ENCODE results near the gene ZNF670.
A peak's percentile ranks its signal among the peaks of the same experiment; 100 is the strongest.

ZNF670 gene

GRCh38 chr1:247103859-247104591 lies 25.4 kb upstream of the ZNF670 start, which contains the start of gene ZNF669:
Gene ZNF669, minus strand, starts transcription at chr1:247104356. Its CDS starts 157 bp downstream, at chr1:247104199.
- DNase-seq = peak; percentile 76

DNA sequence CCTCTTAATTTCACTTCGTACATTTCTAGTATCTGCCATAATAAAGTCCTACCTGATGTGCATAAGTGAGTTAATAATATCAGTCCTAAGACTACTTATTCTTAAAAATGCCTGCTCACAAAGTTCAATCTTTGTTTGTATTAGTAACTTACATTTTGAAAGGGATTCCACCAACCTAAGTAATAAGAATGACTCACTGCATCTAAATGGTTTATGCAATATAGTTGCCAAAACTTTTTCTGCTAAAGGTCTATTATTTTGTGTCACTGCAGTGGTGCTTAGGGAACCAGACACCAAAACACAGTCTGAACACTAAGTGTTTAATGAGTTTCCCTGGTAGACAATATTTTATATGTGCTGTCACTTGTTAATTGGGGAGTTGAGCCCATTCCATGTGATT lies 23.8 kb upstream of the ZNF670 start:
- no peak for DNase-seq

DNA sequence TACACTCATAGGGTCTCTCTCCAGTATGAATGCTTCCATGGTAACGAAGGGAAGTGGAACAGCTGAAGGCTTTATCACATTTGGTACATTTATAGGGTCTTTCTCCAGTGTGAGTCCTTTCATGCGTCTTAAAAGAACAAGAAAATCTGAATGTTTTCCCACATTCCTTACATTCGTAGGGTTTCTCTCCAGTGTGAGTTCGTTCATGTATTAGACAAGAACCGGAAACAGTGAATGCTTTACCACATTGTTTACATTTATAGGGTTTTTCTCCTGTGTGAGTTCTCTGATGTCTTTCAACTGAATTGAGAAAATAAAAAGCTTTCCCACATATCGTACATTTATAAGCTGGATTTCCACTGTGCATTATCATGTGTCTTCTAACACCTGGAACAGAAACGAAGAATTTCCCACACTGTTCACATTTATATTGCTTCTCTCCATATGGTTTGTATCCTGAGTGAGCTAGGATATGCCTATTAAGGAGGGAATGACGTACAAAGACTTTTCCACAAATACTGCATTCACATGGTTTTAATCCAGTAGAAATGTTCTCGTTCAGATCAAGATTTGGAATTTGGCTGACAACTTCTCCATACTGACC lies 22.2 kb upstream of the ZNF670 start:
- no peak for DNase-seq

- DNase-seq = no peak
Measured at GRCh38 chr1:247096958-247097357, 18.3 kb upstream of the ZNF670 start.

- no peak for DNase-seq
Measured at GRCh38 chr1:247096544-247096943, 17.9 kb upstream of the ZNF670 start.

DNA sequence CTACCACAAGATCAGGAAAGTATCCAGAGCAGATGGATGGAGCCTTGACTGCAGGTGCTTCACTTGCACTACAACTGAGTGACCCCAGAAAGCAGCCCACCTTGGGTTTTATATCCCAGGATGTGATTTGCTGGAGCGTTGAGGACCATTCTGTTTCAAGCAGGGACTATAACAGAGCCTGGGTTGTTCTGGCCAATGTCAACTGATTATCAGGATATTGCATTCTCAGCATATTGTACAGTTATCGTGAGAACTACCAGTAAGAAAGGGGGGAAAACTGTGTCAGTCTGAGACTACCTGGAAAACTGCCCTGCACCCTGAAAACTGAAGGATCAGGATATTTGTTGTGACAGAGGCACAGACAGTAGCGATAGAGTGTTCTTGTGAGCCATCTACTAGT lies 17.5 kb upstream of the ZNF670 start:
- DNase-seq = no peak

DNA sequence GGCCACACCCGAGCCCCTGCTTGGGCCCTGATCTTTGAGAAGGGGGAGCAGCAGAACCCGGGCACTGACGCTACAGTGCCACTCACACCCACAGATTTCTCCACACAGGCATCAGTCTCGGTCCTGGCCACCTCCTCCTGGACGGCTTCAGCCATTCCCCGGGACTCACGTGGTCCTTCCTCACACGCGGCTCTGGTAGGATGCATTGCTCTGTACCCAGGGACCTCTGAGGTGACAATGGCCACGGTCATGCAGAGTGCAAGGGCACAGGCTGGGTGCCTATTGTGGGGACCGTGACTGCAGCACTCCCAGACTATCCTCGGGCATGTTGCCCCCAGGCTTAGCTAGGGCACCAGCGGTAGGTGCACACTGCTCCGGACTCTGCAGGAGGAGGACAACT lies 11.8 kb upstream of the ZNF670 start:
- DNase-seq = no peak

DNA sequence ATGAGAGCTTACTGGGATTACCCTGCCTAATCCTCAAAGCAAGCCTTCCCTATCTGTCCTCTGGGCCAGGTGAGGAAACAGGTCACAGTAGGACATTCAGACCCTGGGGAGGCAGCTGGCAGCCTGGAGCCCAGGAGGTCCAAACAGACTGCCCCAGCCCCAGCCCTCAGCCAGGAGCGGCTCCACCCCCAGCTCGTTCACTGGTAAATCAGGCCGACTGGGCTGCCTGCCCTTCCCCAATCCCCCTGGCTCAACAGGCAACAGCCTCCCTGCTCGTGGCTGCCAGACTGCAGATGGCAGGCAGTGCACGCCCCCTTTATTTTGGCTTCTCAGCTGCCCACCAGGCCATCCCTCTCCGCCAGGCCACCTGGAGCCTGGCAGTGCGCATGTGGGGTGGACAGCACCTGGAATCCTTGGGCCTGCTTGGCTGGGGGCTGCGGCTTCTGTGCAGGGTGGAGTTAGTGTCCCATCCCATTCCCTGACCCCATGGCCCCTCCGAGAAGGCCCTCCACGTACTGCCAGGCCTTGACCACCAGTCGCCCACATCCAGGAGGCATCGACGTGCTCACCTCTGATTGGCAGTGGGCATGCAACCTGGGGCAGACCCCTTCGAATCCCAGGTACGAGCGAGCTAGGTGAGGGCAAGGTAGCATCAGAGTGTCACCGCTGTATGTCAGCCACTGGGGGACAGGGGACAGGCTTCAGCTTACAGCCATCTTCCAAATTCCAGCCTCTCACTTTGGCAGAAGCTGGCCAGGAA lies 11.2 kb upstream of the ZNF670 start:
- no peak for DNase-seq

- DNase-seq = no peak
Measured at GRCh38 chr1:247088967-247089366, 10.4 kb upstream of the ZNF670 start.

GRCh38 chr1:247087256-247087655 lies 8.6 kb upstream of the ZNF670 start:
- no peak for DNase-seq

DNA sequence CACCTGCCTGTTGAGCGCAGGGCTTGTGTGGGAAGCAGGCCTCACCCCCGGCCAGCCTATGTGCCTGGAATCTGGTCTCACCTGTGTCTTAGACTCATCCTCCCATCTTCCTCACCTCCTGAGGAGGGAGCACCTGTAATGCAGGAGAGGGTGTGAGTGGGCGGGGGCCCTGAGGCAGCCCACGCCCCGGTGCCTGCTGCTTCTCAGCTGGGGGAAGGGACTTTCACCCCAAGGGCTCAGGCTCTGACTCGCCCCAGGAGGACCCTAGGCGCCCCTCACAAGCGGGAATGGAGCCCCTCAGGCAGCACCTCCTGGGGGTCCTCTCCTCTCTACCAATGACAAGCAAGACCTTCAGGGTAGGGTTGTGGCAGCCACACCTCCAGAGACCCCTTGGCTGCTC lies 6.7 kb upstream of the ZNF670 start:
- DNase-seq = no peak

GRCh38 chr1:247084771-247085170 lies 6.2 kb upstream of the ZNF670 start:
- DNase-seq = no peak

GRCh38 chr1:247079141-247079874 lies 697 bp upstream of the ZNF670 start:
- no peak for DNase-seq

DNA sequence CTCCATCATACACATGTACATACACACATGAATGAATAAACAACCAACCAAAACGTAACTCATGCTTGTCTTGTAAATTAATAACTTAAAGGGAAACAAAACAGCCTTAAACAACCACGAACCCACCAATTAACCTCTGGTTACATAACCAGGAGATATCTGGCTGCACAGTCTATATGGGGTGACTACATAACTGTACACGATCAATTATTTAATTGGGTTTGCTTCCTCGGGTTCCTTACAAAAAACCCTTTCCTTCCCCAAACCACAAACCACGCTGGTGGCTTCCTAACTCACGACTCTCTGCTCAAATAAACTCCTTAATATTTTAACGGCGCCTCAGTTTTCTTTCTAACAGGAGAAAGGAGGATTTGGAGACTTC lies 744 bp downstream of the ZNF670 start:
- no peak for DNase-seq

DNA sequence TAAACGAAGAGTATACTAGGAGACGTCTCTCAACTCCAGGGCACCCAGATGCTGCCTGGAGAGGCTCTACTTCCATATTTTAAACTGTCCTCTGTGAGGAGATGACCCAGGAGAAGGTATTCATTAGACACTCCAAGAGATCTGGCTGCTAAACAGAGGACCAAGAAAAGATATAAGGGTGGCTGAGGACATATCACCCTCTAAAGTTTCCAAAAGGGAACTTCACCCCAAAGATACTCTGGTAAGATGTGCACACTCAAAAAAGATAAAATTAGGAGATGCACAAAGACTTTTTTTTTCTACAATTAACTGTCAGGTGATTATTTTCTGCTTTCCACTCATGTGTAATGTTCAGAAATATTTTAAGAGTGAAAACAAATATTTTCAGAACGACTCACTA lies 1.4 kb downstream of the ZNF670 start:
- no peak for DNase-seq

DNA sequence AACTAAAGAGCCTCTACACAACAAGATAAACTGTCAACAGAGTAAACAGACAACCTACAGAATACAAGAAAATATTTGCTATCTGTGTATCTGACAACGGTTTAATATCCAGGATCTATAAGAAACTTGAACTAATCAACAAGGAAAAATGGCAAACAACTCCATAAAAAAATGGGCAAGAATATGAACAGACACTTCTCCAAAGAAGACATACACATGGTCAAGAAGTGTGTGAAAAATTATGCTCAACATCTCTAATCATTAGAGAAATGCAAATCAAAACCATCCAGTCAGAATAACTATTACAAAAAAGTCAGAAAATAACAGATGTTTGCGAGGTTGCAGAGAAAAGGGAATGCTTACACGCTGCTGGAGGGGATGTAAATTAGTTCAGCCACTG lies 8.0 kb downstream of the ZNF670 start:
- no peak for DNase-seq

- DNase-seq = no peak
Measured at GRCh38 chr1:247064304-247064703, 14.3 kb downstream of the ZNF670 start.

DNA sequence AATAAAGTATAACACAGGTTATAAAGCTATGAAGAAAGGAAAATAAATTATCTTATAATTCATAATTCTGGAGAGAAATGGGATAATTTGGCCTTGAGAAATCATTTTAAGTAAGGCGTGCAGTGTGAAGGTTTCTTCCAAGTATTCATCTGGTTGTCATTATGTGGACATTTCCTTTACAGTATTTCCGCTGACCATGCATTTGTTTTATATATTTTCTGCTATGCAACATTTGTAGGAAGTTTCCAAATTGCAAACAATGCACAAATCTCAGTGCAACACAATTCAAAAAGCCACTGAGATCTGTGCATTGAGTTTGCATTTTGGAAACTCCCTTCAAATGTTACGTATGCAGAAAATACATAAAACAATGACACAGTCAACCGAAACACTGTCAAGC lies 17.8 kb downstream of the ZNF670 start:
- no peak for DNase-seq

DNA sequence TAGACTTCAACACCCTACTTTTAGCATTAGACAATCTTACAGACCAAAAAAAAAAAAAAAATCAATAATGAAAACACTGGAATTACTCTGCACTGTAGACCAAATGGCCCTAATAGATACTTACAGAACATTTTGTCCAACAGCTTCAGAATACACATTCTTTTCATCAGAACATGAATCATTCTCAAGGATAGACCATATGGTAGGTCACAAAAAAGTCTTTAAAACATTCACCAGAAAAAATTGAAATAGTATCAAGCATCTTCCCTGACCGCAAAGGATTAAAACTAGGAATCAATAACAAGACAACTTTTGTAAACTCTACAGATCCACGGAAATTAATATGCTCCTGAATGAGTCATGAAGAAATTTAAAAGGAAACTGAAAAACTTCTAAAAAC lies 22.5 kb downstream of the ZNF670 start:
- no peak for DNase-seq

DNA sequence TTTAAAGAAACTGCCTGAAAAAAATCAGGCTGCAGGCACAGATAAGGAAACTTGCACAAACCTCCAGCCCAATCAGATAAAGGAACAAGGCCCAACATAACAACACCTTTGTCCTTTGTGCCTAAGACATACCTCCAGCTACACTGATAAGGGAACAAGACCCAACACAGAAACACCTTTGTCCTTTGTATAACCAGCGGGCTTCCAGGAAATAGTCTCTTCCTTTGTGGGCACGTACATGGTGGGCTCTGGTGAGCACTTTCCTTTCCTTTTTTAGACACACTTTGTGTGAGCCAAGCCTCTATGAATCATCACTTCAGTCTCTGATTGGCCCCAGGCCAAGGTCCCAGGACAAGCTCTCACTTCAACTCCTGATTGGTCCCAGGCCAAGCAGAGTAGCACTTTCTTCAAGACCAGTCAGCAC lies 23.6 kb downstream of the ZNF670 start:
- DNase-seq = no peak

DNA sequence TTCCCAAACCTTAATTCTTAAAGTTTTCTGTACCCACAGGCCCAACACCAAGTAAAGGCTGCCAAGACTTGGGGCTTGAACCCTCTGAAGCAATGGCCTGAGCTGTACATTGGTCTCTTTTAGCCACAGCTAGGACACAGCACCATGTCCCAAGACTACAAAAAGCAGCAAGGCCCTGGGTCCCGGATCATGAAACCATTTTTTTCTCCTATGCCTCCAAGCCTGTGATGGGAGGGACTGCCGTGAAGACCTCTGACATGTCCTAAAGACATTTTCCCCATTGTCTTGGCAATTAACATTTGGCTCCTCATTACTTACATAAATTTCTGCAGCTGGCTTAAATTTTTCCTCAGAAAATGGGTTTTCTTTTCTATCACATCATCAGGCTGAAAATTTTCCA lies 30.9 kb downstream of the ZNF670 start:
- no peak for DNase-seq

DNA sequence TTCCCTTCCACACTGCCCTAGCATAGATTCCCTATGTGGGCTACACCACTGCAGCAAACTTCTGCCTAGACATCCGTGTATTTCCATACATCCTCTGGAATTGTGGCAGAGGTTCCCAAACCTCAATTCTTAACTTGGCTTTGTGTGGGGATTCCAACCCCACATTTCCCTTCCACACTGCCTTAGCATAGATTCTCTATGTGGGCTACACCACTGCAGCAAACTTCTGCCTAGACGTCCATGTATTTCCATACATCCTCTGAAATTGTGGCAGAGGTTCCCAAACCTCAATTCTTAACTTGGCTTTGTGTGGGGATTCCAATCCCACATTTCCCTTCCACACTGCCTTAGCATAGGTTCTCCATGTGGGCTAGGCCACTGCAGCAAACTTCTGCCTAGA lies 31.4 kb downstream of the ZNF670 start:
- no peak for DNase-seq

DNA sequence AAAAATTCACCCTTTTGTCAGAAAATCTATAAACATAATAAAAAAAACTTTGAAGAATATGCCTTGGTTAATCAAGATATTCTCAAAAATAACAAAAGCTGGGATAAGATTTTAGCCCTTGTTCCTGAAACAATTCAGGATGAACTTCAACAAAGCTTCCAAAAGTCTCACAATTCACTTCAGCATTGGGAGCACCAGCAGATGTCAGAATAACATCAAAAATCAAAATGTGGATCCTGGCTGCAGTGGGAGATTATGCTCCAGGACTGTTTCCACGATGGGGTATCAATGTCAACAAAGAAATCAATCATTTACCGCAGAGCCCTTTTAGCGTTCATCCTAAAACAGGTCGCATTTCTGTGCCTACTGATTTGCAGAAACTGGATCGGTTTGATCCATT lies 35.2 kb downstream of the ZNF670 start:
- DNase-seq = no peak
